Cardiac fibroblast (primary cell): ENCODE data around the gene SPRR2D.

Source experiments
- DNase-seq, 2 donors: peaks; one replicate each; pipeline versions ENCODE4 v3.0.0 to v3.0.0-alpha.2; 2010; ENCODE audit warnings: low read depth in 2 of 2
- H3K4me3 ChIP-seq, 2 donors: replicated peaks in 1 of 2; 1 replicate in 1 of 2; 2 replicates in 1 of 2; pipeline ENCODE4 v1.5.1; 2011; ENCODE audit warnings: low read depth in 2 of 2, low read length in 2 of 2, mild to moderate bottlenecking in 2 of 2, moderate library complexity in 1 of 2
- TF ChIP-seq, protein P1 (sequence below): IDR thresholded peaks from one replicate; pipeline ENCODE4 v1.5.1; 2011; ENCODE audit warnings: low read depth, mild to moderate bottlenecking, low read length, inconsistent platforms

SPRR2D gene

GRCh38 chr1:152993186-152993585 lies 47.7 kb downstream of the SPRR2D start:
- no peak for DNase-seq
- TF ChIP-seq, protein P1, sequence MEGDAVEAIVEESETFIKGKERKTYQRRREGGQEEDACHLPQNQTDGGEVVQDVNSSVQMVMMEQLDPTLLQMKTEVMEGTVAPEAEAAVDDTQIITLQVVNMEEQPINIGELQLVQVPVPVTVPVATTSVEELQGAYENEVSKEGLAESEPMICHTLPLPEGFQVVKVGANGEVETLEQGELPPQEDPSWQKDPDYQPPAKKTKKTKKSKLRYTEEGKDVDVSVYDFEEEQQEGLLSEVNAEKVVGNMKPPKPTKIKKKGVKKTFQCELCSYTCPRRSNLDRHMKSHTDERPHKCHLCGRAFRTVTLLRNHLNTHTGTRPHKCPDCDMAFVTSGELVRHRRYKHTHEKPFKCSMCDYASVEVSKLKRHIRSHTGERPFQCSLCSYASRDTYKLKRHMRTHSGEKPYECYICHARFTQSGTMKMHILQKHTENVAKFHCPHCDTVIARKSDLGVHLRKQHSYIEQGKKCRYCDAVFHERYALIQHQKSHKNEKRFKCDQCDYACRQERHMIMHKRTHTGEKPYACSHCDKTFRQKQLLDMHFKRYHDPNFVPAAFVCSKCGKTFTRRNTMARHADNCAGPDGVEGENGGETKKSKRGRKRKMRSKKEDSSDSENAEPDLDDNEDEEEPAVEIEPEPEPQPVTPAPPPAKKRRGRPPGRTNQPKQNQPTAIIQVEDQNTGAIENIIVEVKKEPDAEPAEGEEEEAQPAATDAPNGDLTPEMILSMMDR = no peak
- H3K4me3 ChIP-seq = no peak overlapping the region
